ENCODE results near the gene ADAMTSL5.

ADAMTSL5 gene

DNA sequence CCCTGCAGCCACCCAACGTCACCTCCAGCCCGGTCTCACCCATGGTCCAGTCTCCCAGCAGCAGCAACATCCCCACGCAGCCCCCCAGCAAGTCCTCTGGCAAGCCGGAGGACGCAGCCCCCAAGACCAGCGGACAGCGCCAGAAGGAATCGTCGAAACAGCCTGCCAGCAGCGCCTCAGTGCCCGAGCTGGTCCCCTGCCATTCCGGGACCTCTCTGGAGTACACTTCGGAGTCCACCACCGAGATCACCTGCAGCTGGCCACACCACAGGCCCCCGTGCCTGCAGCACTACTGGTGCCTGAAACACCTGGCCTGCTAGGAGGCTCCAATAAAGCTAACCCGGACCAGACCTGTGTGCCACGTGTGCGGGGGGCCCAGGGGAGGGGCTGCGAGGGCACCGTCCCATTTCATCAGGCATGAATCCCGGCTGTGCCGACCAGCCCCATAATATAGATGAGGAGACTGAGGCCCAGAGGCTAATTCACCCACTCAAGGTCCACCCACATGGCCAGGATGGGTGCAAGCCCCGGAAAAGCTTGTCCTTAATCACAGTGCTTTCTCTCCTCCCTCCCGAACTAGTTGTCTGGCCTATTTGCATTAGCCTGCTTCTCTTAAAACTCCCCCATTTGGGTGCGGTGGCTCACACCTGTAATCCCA lies 15.1 kb downstream of the ADAMTSL5 start:
- no peak for DNase-seq
- no peak overlapping the region for H3K27ac Mint-ChIP-seq
- H3K4me1 Mint-ChIP-seq (ENCODE audit: low read depth): peaks cover 2% of the 10 kb centered on the region
- no peaks in the 10 kb centered on the region for H3K9me3 Mint-ChIP-seq
- no peaks in the 10 kb centered on the region for H3K36me3 Mint-ChIP-seq (ENCODE audit: low read depth)
- H3K4me3 Mint-ChIP-seq: no peak overlapping the region
- peaks cover 2% of the 10 kb centered on the region for H3K27me3 Mint-ChIP-seq

- Mint-ChIP-seq H3K4me1 (ENCODE audit: low read depth) (peaks cover 2% of the 10 kb centered on the region), H3K27me3 (peaks cover 1% of the 10 kb centered on the region), H3K4me3 (no peak overlapping the region), H3K9me3 (no peaks in the 10 kb centered on the region), H3K27ac (no peak overlapping the region), H3K36me3 (ENCODE audit: low read depth) (no peaks in the 10 kb centered on the region)
- DNase-seq: no peak
These were observed 15.9 kb downstream of the ADAMTSL5 start for GRCh38 chr19:1496714-1497577.

GRCh38 chr19:1495799-1496713 lies 16.8 kb downstream of the ADAMTSL5 start:
- Mint-ChIP-seq H3K27me3 (peaks cover 6% of the 10 kb centered on the region), H3K27ac (no peak overlapping the region), H3K4me1 (ENCODE audit: low read depth) (peaks cover 6% of the 10 kb centered on the region), H3K9me3 (no peaks in the 10 kb centered on the region), H3K36me3 (ENCODE audit: low read depth) (no peaks in the 10 kb centered on the region), H3K4me3 (no peak overlapping the region)
- no peak for DNase-seq

DNA sequence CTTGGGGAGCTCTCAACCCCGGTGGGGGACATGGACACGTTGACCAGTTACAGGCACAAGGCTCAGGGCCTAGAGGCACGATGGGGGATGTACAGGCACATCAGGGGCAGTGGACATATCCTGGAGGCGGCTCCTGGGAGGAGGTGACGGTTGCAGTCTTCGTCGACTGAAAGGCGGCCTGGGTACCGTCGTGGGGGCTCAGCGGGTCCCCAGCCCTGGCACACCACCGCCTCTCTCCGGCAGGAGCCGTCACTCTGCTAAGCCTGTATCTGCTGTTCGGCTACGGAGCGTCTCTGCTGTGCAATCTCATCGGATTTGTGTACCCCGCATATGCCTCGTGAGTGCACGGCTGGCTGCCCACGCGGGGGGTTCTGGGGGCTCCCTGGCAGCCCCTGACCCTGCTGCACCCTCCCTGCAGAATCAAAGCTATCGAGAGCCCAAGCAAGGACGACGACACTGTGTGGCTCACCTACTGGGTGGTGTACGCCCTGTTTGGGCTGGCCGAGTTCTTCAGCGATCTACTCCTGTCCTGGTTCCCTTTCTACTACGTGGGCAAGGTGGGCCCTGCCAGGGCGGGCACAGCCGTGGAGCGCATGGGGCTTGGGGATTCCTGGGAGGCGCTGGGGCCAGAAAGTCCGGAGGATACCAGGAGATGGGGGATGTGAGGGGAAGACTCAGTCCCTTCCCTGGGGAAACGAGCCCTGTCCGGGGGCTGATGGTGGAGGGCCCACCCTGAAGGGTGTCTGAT lies 17.6 kb downstream of the ADAMTSL5 start:
- peaks cover 8% of the 10 kb centered on the region for H3K4me1 Mint-ChIP-seq (ENCODE audit: low read depth)
- no peaks in the 10 kb centered on the region for H3K36me3 Mint-ChIP-seq (ENCODE audit: low read depth)
- no peak overlapping the region for H3K4me3 Mint-ChIP-seq
- no peaks in the 10 kb centered on the region for H3K9me3 Mint-ChIP-seq
- H3K27ac Mint-ChIP-seq: no peak overlapping the region
- DNase-seq: no peak
- peaks cover 6% of the 10 kb centered on the region for H3K27me3 Mint-ChIP-seq

GRCh38 chr19:1494115-1494815 lies 18.6 kb downstream of the ADAMTSL5 start:
- no peaks in the 10 kb centered on the region for H3K9me3 Mint-ChIP-seq
- H3K4me3 Mint-ChIP-seq: no peak overlapping the region
- H3K4me1 Mint-ChIP-seq (ENCODE audit: low read depth): peaks cover 16% of the 10 kb centered on the region
- peaks cover 6% of the 10 kb centered on the region for H3K27me3 Mint-ChIP-seq
- no peaks in the 10 kb centered on the region for H3K36me3 Mint-ChIP-seq (ENCODE audit: low read depth)
- no peak for DNase-seq
- H3K27ac Mint-ChIP-seq: no peak overlapping the region

- H3K27ac Mint-ChIP-seq: no peak overlapping the region
- H3K4me1 Mint-ChIP-seq (ENCODE audit: low read depth): peaks cover 17% of the 10 kb centered on the region
- no peaks in the 10 kb centered on the region for H3K9me3 Mint-ChIP-seq
- H3K4me3 Mint-ChIP-seq: no peak overlapping the region
- no peak for DNase-seq
- peaks cover 6% of the 10 kb centered on the region for H3K27me3 Mint-ChIP-seq
- H3K36me3 Mint-ChIP-seq (ENCODE audit: low read depth): no peaks in the 10 kb centered on the region
These were observed 20.3 kb downstream of the ADAMTSL5 start for GRCh38 chr19:1492474-1493006.

GRCh38 chr19:1491849-1492170 lies 21.0 kb downstream of the ADAMTSL5 start:
- Mint-ChIP-seq H3K9me3 (no peaks in the 10 kb centered on the region), H3K27ac (no peak overlapping the region), H3K36me3 (ENCODE audit: low read depth) (no peaks in the 10 kb centered on the region), H3K4me3 (peak overlapping the region; percentile 67), H3K27me3 (peaks cover 6% of the 10 kb centered on the region), H3K4me1 (ENCODE audit: low read depth) (peaks cover 17% of the 10 kb centered on the region)
- DNase-seq: no peak

- peak within 1 kb of the TSS; percentile 97 for H3K27ac Mint-ChIP-seq
- peak within 1 kb of the TSS; percentile 81 for H3K4me3 Mint-ChIP-seq
- DNase-seq: no peak
- no peaks in the 10 kb centered on the region for H3K36me3 Mint-ChIP-seq (ENCODE audit: low read depth)
- H3K4me1 Mint-ChIP-seq (ENCODE audit: low read depth): peaks cover 17% of the 10 kb centered on the region
- peaks cover 6% of the 10 kb centered on the region for H3K27me3 Mint-ChIP-seq
- H3K9me3 Mint-ChIP-seq: no peaks in the 10 kb centered on the region
These were observed 21.5 kb downstream of the ADAMTSL5 start, which contains the start of gene REEP6 for GRCh38 chr19:1491114-1491848. REEP6 (plus strand) TSS chr19:1491181; CDS start chr19:1491270, 89 bp downstream.

DNA sequence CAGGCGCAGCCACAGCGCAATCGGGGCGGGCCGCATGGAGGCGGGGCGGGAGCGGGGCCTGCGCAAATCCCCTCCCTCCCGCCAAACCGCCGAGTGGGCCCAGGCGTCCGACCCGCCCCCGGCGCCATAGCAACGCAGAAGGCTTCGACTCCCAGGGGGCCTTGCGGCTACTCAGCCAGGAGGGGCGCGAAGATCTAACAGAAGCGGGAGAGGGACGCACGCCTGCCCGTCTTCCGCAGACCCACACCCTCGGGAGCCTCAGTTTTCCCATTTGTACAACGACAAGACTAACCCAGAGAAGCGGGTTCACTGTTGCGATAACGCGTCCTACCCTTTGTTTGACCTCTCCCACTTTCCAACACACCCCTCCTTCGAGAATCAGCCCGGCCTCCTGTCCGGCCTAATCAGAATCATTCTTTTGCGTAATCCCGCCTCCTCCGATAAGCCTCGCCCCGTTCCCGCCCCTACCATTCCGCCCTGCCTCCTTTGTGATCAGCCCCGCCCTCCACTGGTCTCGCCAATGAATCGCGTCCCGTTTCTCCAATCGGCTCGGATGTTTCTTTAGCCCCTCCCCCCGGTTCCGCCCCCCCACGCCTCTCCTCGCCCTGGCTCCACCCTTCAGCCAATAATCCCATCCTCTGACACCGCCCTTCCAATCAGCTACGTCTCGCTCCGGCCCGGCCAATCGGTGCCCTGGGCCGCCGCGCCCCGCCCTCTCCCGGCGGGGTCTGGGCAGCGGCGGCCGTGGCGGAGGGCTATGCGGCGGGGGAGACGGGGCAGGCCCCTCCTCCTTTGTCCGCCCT lies 22.3 kb downstream of the ADAMTSL5 start, which contains the start of gene PCSK4:
Gene PCSK4, minus strand, starts transcription at position 40 of the 803 bp plus-strand sequence. Its CDS starts 4 bp downstream, at position 36.
- peaks cover 17% of the 10 kb centered on the region for H3K4me1 Mint-ChIP-seq (ENCODE audit: low read depth)
- peak within 1 kb of the TSS; percentile 81 for H3K4me3 Mint-ChIP-seq
- H3K36me3 Mint-ChIP-seq (ENCODE audit: low read depth): no peaks in the 10 kb centered on the region
- H3K27me3 Mint-ChIP-seq: peaks cover 6% of the 10 kb centered on the region
- peak; percentile 98 for DNase-seq
- peak within 1 kb of the TSS; percentile 97 for H3K27ac Mint-ChIP-seq
- H3K9me3 Mint-ChIP-seq: no peaks in the 10 kb centered on the region

DNA sequence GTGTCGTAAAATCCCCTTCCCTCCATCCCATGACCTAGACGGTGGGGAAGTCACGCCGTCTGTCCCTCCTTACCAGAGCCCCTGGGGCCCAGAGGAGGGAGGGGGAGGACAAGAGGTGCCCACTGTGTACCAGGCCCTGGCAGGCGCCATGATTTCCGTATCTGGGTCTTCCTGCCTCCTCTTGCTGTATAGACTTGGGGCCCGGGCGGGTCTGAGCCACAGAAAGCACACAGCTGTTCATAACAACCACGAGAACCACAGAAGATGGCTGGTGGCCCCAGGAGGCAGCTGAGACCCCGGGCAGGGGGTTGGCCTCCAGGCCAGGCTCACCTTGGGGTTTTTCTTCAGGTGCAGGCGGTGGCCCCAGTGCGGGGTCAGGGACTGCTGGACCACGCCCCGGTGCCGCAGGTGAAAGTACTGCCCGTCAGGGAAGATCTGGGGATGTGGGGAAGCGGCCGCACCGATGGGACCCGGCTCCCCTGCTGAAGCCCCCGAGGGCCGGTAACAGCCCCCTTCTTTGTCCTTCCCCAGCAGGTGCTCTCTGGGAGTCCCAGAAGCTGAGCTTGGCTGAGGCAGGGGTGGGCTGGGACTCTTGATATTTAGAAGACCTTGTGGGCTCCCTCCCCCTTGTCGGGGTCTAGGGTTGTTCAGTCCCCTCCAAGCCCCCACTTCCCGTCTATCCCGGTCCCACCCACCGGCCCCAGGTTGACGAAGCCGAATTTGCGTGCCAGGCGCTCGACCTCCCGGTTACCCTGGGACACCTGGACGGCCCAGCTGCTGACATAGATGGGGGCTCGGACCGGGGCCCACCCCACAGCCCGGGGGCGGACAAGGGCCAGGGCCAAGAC lies 23.1 kb downstream of the ADAMTSL5 start:
- Mint-ChIP-seq H3K27ac (peak overlapping the region; percentile 44), H3K4me3 (peak overlapping the region; percentile 57), H3K9me3 (no peaks in the 10 kb centered on the region), H3K4me1 (ENCODE audit: low read depth) (peaks cover 17% of the 10 kb centered on the region), H3K36me3 (ENCODE audit: low read depth) (no peaks in the 10 kb centered on the region), H3K27me3 (peaks cover 6% of the 10 kb centered on the region)
- no peak for DNase-seq

GRCh38 chr19:1488282-1488601 lies 24.6 kb downstream of the ADAMTSL5 start:
- no peak overlapping the region for H3K27ac Mint-ChIP-seq
- no peak for DNase-seq
- H3K4me1 Mint-ChIP-seq (ENCODE audit: low read depth): peaks cover 17% of the 10 kb centered on the region
- no peak overlapping the region for H3K4me3 Mint-ChIP-seq
- no peaks in the 10 kb centered on the region for H3K9me3 Mint-ChIP-seq
- H3K27me3 Mint-ChIP-seq: peaks cover 6% of the 10 kb centered on the region
- H3K36me3 Mint-ChIP-seq (ENCODE audit: low read depth): no peaks in the 10 kb centered on the region
